H9 (cell line): ENCODE data around the gene SNX25. TPM values are rescaled to one million over a fixed set of nuclear protein-coding genes. Genes with fewer than 3 reads are reported as not detected.

Experiments used
- DNase-seq: peaks from one replicate; pipeline ENCODE4 v3.0.0-alpha.2; 2017
- H2AFZ ChIP-seq: one replicate; pipeline ENCODE4 v1.6.1; 2013; ENCODE audit warnings: mild to moderate bottlenecking, low read length, control low read depth, moderate library complexity
- H2AK5ac ChIP-seq: 2 replicates; pipeline ENCODE4 v1.6.1; 2013; ENCODE audit warnings: low read length, control low read depth, mixed read lengths; ENCODE audit not compliant: insufficient read length
- H2BK120ac ChIP-seq: one replicate; pipeline ENCODE4 v1.6.1; 2013; ENCODE audit warnings: low read depth, mild to moderate bottlenecking, low read length, control low read depth, inconsistent platforms; ENCODE audit not compliant: poor library complexity, severe bottlenecking
- H2BK12ac ChIP-seq: 2 replicates; pipeline ENCODE4 v1.6.1; 2013; ENCODE audit warnings: low read length, control low read depth, mixed read lengths, low read depth; ENCODE audit not compliant: insufficient read length
- H2BK15ac ChIP-seq: 2 replicates; pipeline ENCODE4 v1.6.1; 2013; ENCODE audit warnings: low read depth, low read length, control low read depth
- H2BK20ac ChIP-seq: one replicate; pipeline ENCODE4 v1.6.1; 2013; ENCODE audit warnings: low read depth, mild to moderate bottlenecking, low read length, control low read depth, inconsistent platforms; ENCODE audit not compliant: poor library complexity, severe bottlenecking
- H2BK5ac ChIP-seq: 2 replicates; pipeline ENCODE4 v1.6.1; 2013; ENCODE audit warnings: low read length, control low read depth, mixed read lengths; ENCODE audit not compliant: insufficient read length
- H3K14ac ChIP-seq: 2 replicates; pipeline ENCODE4 v1.6.1; 2013; ENCODE audit warnings: low read length, control low read depth; ENCODE audit not compliant: insufficient read depth
- H3K18ac ChIP-seq: 2 replicates; pipeline ENCODE4 v1.6.1; 2013; ENCODE audit warnings: low read depth, mild to moderate bottlenecking, mixed read lengths, low read length, control low read depth; ENCODE audit not compliant: insufficient read length
- H3K23ac ChIP-seq: 2 replicates; pipeline ENCODE4 v1.6.1; 2013; ENCODE audit warnings: low read length, control low read depth, mixed read lengths, low read depth; ENCODE audit not compliant: insufficient read length
- H3K23me2 ChIP-seq: 2 replicates; pipeline ENCODE4 v1.6.1; 2013; ENCODE audit warnings: low read depth, mild to moderate bottlenecking, mixed read lengths, low read length, control low read depth; ENCODE audit not compliant: insufficient read length, poor library complexity, severe bottlenecking
- H3K27ac ChIP-seq: 2 replicates; pipeline ENCODE4 v1.5.1; 2013; ENCODE audit warnings: low read length, control low read depth, mixed read lengths, low read depth; ENCODE audit not compliant: insufficient read length
- H3K27me3 ChIP-seq: 2 replicates; pipeline ENCODE4 v1.6.1; 2013; ENCODE audit warnings: low read length, control low read depth, inconsistent platforms; ENCODE audit not compliant: insufficient read depth
- H3K4ac ChIP-seq: 2 replicates; pipeline ENCODE4 v1.6.1; 2013; ENCODE audit warnings: low read depth, mild to moderate bottlenecking, control low read depth, inconsistent platforms, low read length, moderate library complexity
- H3K4me1 ChIP-seq: 2 replicates; pipeline ENCODE4 v1.6.1; 2013; ENCODE audit warnings: low read length, control low read depth, inconsistent platforms; ENCODE audit not compliant: insufficient read depth
- H3K4me2 ChIP-seq: 2 replicates; pipeline ENCODE4 v1.6.1; 2013; ENCODE audit warnings: low read length, control low read depth, mixed read lengths; ENCODE audit not compliant: insufficient read length, insufficient read depth
- H3K56ac ChIP-seq: 2 replicates; pipeline ENCODE4 v1.6.1; 2013; ENCODE audit warnings: low read depth, mild to moderate bottlenecking, mixed read lengths, low read length, control low read depth; ENCODE audit not compliant: insufficient read length
- H3K79me1 ChIP-seq: 2 replicates; pipeline ENCODE4 v1.6.1; 2013; ENCODE audit warnings: low read depth, mild to moderate bottlenecking, moderate library complexity, low read length, control low read depth, inconsistent platforms; ENCODE audit not compliant: insufficient read depth, poor library complexity, severe bottlenecking
- H3K79me2 ChIP-seq: 2 replicates; pipeline ENCODE4 v1.6.1; 2013; ENCODE audit warnings: low read length, control low read depth, inconsistent platforms; ENCODE audit not compliant: insufficient read depth
- H3K9ac ChIP-seq: 2 replicates; pipeline ENCODE4 v1.6.1; 2013; ENCODE audit warnings: low read length, control low read depth, mixed read lengths; ENCODE audit not compliant: insufficient read length; ENCODE audit errors: extremely low read depth
- H3K9me3 ChIP-seq: one replicate; pipeline ENCODE4 v1.6.1; 2013; ENCODE audit warnings: low read depth, low read length, inconsistent platforms; ENCODE audit not compliant: control insufficient read depth
- H3T11ph ChIP-seq: one replicate; pipeline ENCODE4 v1.6.1; 2013; ENCODE audit warnings: mild to moderate bottlenecking, low read length, control low read depth, inconsistent platforms
- H4K20me1 ChIP-seq: one replicate; pipeline ENCODE4 v1.6.1; 2013; ENCODE audit not compliant: control insufficient read depth, insufficient read length, insufficient read depth
- H4K5ac ChIP-seq: 2 replicates; pipeline ENCODE4 v1.6.1; 2013; ENCODE audit warnings: low read depth, mild to moderate bottlenecking, mixed read lengths, low read length, control low read depth; ENCODE audit not compliant: insufficient read length
- H4K8ac ChIP-seq: replicated peaks from 2 replicates; pipeline ENCODE4 v1.6.1; 2013; ENCODE audit warnings: low read length, control low read depth, mixed read lengths, low read depth; ENCODE audit not compliant: insufficient read length
- H4K91ac ChIP-seq: 2 replicates; pipeline ENCODE4 v1.6.1; 2013; ENCODE audit warnings: low read depth, mild to moderate bottlenecking, moderate library complexity, mixed read lengths, low read length, control low read depth; ENCODE audit not compliant: insufficient read length
- H3K27ac Mint-ChIP-seq, 3 experiments: 2 replicates in 2 of 3; 3 replicates in 1 of 3; pipeline ENCODE4 v1.8.0; 2020 to 2021; ENCODE audit warnings: mixed read lengths in 3 of 3, mild to moderate bottlenecking in 1 of 3, moderate library complexity in 1 of 3
- H3K27me3 Mint-ChIP-seq: 2 replicates; pipeline ENCODE4 v1.8.0; 2021; ENCODE audit warnings: low read depth, mild to moderate bottlenecking, moderate library complexity, mixed read lengths
- H3K36me3 Mint-ChIP-seq, 3 experiments: 2 replicates in 2 of 3; 3 replicates in 1 of 3; pipeline ENCODE4 v1.8.0; 2020 to 2021; ENCODE audit warnings: low read depth in 3 of 3, mixed read lengths in 3 of 3; ENCODE audit not compliant: insufficient read depth in 1 of 3
- H3K4me1 Mint-ChIP-seq, 2 experiments: 2 replicates each; pipeline ENCODE4 v1.8.0; 2020; ENCODE audit warnings: mixed read lengths in 2 of 2
- H3K4me3 Mint-ChIP-seq, 2 experiments: 2 replicates in 1 of 2; 3 replicates in 1 of 2; pipeline ENCODE4 v1.8.0; 2020 to 2021; ENCODE audit warnings: mild to moderate bottlenecking in 2 of 2, mixed read lengths in 2 of 2, moderate library complexity in 1 of 2
- H3K9me3 Mint-ChIP-seq, 2 experiments: 2 replicates in 1 of 2; 3 replicates in 1 of 2; pipeline ENCODE4 v1.8.0; 2020; ENCODE audit warnings: mild to moderate bottlenecking in 2 of 2, mixed read lengths in 2 of 2, moderate library complexity in 1 of 2
- CTCF ChIP-seq: fragments of 200-600 bp; sonication (generic); conservative IDR thresholded peaks from 3 replicates; pipeline ENCODE4 v1.8.0; 2021; ENCODE audit warnings: antibody characterized with exemption, mild to moderate bottlenecking
- WGBS: extraction: QIAGEN DNeasy Blood & Tissue Kit; methylation state at CpG from one replicate; pipeline ENCODE4 v1.1.7; 2013; ENCODE audit warnings: missing lambda C conversion rate, low lambda C conversion rate, mixed read lengths; ENCODE audit not compliant: insufficient read length; ENCODE audit errors: extremely low coverage; 5-methylcytosine and 5-hydroxymethylcytosine counted together
- total RNA-seq: library from RNA; stranded (reverse); gene quantifications from 2 replicates; pipeline ENCODE4 v1.2.1, GENCODE V29; 2021

The SNX25 gene
- total RNA-seq, 1 experiment from 2014 or later: 28.2 TPM

DNA sequence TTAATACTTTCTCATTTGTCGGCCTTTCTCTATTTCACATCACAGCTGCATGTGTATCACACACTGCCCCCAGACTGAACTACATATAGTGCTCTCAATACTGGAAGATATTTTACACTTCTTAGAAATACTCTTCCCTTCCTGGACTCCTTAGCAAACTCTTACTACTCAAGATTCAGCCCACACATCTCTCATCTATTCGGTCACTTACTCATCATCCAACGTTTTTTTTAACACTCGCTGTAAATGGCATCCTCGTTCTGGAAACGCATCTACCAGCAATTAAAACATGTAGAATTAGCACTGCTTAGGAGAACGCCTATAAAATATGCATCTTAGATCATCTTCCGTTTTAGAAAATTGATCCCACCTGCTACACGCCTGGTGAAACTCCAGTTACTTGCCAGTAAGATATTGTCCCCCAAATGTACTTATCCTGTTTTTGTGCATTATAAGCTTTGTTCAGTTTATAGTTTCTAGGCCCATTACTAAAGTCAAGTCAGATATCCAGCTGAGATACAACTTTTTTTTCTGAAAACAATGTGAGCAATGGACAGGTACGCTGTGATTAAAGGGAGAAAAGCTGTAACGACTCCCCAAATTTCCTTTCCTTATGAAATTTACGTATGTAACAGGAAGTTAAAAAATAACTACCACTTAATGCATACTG lies 185.3 kb downstream of the SNX25 start:
- no peak overlapping the region for H3K56ac ChIP-seq
- H3K79me2 ChIP-seq: no peaks in the 10 kb centered on the region
- no peaks in the 10 kb centered on the region for H3K79me1 ChIP-seq
- no peak overlapping the region for H2BK20ac ChIP-seq
- Mint-ChIP-seq H3K27ac (no peak overlapping the region), H3K36me3 (peaks cover 0 to 19% (median 13%) of the 10 kb centered on the region in 3 experiments; a peak in 4 of 7 replicates), H3K27me3 (peaks cover 2% of the 10 kb centered on the region; the same call in 1 of the 2 replicates), H3K9me3 (peaks cover 2 to 3% of the 10 kb centered on the region in 2 experiments; a peak in 4 of 5 replicates), H3K4me1 (peaks cover 18 to 22% of the 10 kb centered on the region in 2 experiments), H3K4me3 (no peak overlapping the region)
- H4K5ac ChIP-seq: no peak overlapping the region
- no peak overlapping the region for H2BK5ac ChIP-seq
- H3K27me3 ChIP-seq: no peaks in the 10 kb centered on the region
- no peak overlapping the region for H2AK5ac ChIP-seq
- H3K4me1 ChIP-seq: no peaks in the 10 kb centered on the region
- no CpG with 5 or more reads among the region's 12 CpGs for WGBS
- no peak overlapping the region for H3T11ph ChIP-seq
- H3K14ac ChIP-seq: no peak overlapping the region
- H3K4ac ChIP-seq: no peak overlapping the region
- H3K4me2 ChIP-seq: no peak overlapping the region
- H4K20me1 ChIP-seq: no peaks in the 10 kb centered on the region
- H3K18ac ChIP-seq: no peak overlapping the region
- no peaks in the 10 kb centered on the region for H3K9me3 ChIP-seq
- no peak overlapping the region for H2AFZ ChIP-seq
- H2BK15ac ChIP-seq: no peak overlapping the region
- H2BK120ac ChIP-seq: no peak overlapping the region
- no peak for DNase-seq
- peaks cover 9% of the 10 kb centered on the region for H3K23me2 ChIP-seq
- no peak overlapping the region for H4K91ac ChIP-seq
- H3K23ac ChIP-seq: no peak overlapping the region
- no peak overlapping the region for H3K27ac ChIP-seq
- no peak overlapping the region for H2BK12ac ChIP-seq
- no peak for TF ChIP-seq CTCF
- no peak overlapping the region for H4K8ac ChIP-seq
- no peak overlapping the region for H3K9ac ChIP-seq
